HepG2 (cell line): Measurements from ENCODE around the gene ITGAE. TPM values are rescaled to one million over a fixed set of nuclear protein-coding genes. Genes with fewer than 3 reads are reported as not detected.

Experiments used
- ARNTL ChIP-seq: sonication (generic); formaldehyde crosslinking; IDR thresholded peaks from 2 replicates; pipeline ENCODE4 v1.4.0; 2020; ENCODE audit warnings: mild to moderate bottlenecking, missing genetic modification reagents
- BCL6 ChIP-seq: IDR thresholded peaks from 2 replicates; pipeline ENCODE4 v1.6.1; 2016; ENCODE audit warnings: missing genetic modification reagents, missing compliant biosample characterization
- CBX5 ChIP-seq: sonication (generic); formaldehyde crosslinking; IDR thresholded peaks from 2 replicates; pipeline ENCODE4 v1.4.0; 2020; ENCODE audit warnings: missing genetic modification reagents, borderline replicate concordance
- CHCHD3 ChIP-seq: sonication (generic); formaldehyde crosslinking; IDR thresholded peaks from 2 replicates; pipeline ENCODE4 v1.8.0; 2022; ENCODE audit warnings: mild to moderate bottlenecking, missing genetic modification reagents, moderate library complexity
- FUBP1 ChIP-seq: sonication (generic); formaldehyde crosslinking; IDR thresholded peaks from 2 replicates; pipeline ENCODE4 v1.5.1; 2020; ENCODE audit warnings: missing genetic modification reagents, mild to moderate bottlenecking, borderline replicate concordance
- GLI4 ChIP-seq: sonication (generic); formaldehyde crosslinking; IDR thresholded peaks from 2 replicates; pipeline ENCODE4 v1.5.1; 2020; ENCODE audit warnings: missing genetic modification reagents, mild to moderate bottlenecking, moderate library complexity, borderline replicate concordance
- HNRNPLL ChIP-seq: fragments of 200-400 bp; formaldehyde crosslinking; IDR thresholded peaks from 2 replicates; pipeline ENCODE4 v1.6.1; 2017; ENCODE audit warnings: mild to moderate bottlenecking, low read depth, low read length; ENCODE audit not compliant: poor library complexity, severe bottlenecking
- KDM5A ChIP-seq: fragments of 200-600 bp; sonication (generic); IDR thresholded peaks from 2 replicates; pipeline ENCODE4 v1.7.0; 2018; ENCODE audit warnings: antibody characterized with exemption, mild to moderate bottlenecking, low read length, borderline replicate concordance
- MATR3 ChIP-seq: sonication (generic); formaldehyde crosslinking; IDR thresholded peaks from 2 replicates; pipeline ENCODE4 v1.4.0; 2020; ENCODE audit warnings: missing genetic modification reagents
- MAZ ChIP-seq, 2 experiments: sonication (generic) in 1 of 2; formaldehyde crosslinking in 1 of 2; IDR thresholded peaks; 2 replicates each; pipeline versions ENCODE4 v1.5.0 to v1.6.1; 2012 to 2020; ENCODE audit warnings: low read depth in 2 of 2, mild to moderate bottlenecking in 2 of 2, borderline replicate concordance in 1 of 2, improper control_type of control experiment in 1 of 2, low read length in 1 of 2, missing genetic modification reagents in 1 of 2, moderate library complexity in 1 of 2
- NCOR1 ChIP-seq: fragments of 200-600 bp; sonication (generic); IDR thresholded peaks from 2 replicates; pipeline ENCODE4 v1.7.0; 2017; ENCODE audit warnings: antibody characterized with exemption, low read length, borderline replicate concordance
- NR2F2 ChIP-seq: IDR thresholded peaks from 2 replicates; pipeline ENCODE4 v1.6.1; 2012; ENCODE audit warnings: low read depth, inconsistent platforms, borderline replicate concordance
- PBX3 ChIP-seq: sonication (generic); formaldehyde crosslinking; IDR thresholded peaks from 2 replicates; pipeline ENCODE4 v1.8.1; 2023; ENCODE audit warnings: missing genetic modification reagents, inconsistent platforms, borderline replicate concordance
- RFX5 ChIP-seq: IDR thresholded peaks from 2 replicates; pipeline ENCODE4 v1.6.1; 2011; ENCODE audit warnings: low read depth, low read length, improper control_type of control experiment
- ZKSCAN5 ChIP-seq: sonication (generic); formaldehyde crosslinking; IDR thresholded peaks from 2 replicates; pipeline ENCODE4 v1.5.1; 2020; ENCODE audit warnings: mild to moderate bottlenecking, missing genetic modification reagents
- ZNF644 ChIP-seq: IDR thresholded peaks from 2 replicates; pipeline ENCODE4 v1.6.1; 2016; ENCODE audit warnings: low read depth
- ZNF652 ChIP-seq: IDR thresholded peaks from 2 replicates; pipeline ENCODE4 v1.6.1; 2016; ENCODE audit warnings: low read depth, borderline replicate concordance
- ZNF766 ChIP-seq: sonication (generic); formaldehyde crosslinking; IDR thresholded peaks from 2 replicates; pipeline ENCODE4 v1.5.0; 2020; ENCODE audit warnings: missing genetic modification reagents, borderline replicate concordance
- ZNF839 ChIP-seq: sonication (generic); formaldehyde crosslinking; IDR thresholded peaks from 2 replicates; pipeline ENCODE4 v1.4.0; 2020; ENCODE audit warnings: missing genetic modification reagents, mild to moderate bottlenecking, borderline replicate concordance
- polyA plus RNA-seq, 8 experiments: library from polyadenylated mRNA; depleted of rRNA in 3 of 8; stranded (reverse) in 7 of 8; unstranded in 1 of 8; fragments of >200 nt; fragmentation: Illumina TruSeq in 4 of 8; extraction: Trizol in 4 of 8; gene quantifications; 2 replicates each; pipeline versions ENCODE4 v1.2.1 to v1.2.3, GENCODE V29; 2011 to 2016; ENCODE audit warnings: low read depth in 4 of 8, missing spikeins in 1 of 8, mixed read lengths in 1 of 8; ENCODE audit not compliant: insufficient read depth in 1 of 8
- total RNA-seq, 5 experiments: library from RNA; depleted of rRNA; stranded (reverse); fragments of >200 nt; fragmentation: Illumina TruSeq; extraction: Trizol; gene quantifications; 2 replicates each; pipeline ENCODE4 v1.2.3, GENCODE V29; 2016; ENCODE audit warnings: low read depth in 1 of 5
- TF ChIP-seq, protein P1 (sequence below): sonication (generic); formaldehyde crosslinking; IDR thresholded peaks from 2 replicates; pipeline ENCODE4 v1.5.0; 2020; ENCODE audit warnings: missing genetic modification reagents
- TF ChIP-seq, protein P2 (sequence below): sonication (generic); formaldehyde crosslinking; IDR thresholded peaks from 2 replicates; pipeline ENCODE4 v1.8.1; 2023; ENCODE audit warnings: mild to moderate bottlenecking, missing genetic modification reagents

Gene ITGAE
- total and polyA plus RNA-seq, 2 of the 13 experiments (the other 11 are each of a cell fraction or from before 2014, with no cell fraction given), result 42.3 to 49.0 TPM

DNA sequence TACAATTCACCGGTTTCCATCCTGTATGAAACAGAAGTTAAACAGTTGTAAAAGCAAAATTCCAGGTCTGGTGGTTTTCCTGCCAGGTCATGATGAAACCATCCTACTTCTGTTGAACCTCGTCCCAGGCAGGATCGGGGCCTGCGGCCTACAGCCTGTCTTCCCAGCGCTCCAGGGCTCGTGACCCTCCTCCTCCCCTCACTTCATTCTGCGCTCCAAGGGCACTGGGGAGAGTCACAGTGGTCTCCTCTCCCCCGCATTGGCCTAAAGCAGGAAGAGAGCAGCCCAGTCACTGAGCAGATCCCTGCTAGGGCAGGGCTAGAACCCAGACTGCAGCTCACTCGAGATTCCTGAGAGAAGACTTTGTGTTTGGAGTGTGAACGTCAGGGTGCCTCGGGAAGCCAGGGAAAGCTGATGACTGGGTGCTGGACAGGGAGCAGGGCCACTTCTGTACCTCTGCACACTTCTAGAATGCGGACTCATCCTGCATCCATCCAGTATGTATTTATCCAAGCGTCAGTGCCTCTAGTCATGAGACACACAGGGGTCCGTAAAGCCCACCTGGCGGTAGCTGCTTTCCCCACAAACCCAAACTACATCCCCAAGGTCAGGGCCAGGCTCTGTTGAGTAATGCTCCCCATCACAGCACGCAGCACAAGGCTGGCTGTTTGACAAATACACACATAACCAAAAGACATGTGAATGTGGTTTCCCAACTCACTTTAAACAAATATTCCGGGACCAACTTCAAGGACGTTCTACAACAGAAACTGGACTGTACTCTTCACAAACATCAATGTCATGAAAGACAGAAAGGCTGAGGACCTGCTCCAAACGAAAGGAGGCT is 1.7 kb upstream of the ITGAE start (continued):
- TF ChIP-seq, protein P1, sequence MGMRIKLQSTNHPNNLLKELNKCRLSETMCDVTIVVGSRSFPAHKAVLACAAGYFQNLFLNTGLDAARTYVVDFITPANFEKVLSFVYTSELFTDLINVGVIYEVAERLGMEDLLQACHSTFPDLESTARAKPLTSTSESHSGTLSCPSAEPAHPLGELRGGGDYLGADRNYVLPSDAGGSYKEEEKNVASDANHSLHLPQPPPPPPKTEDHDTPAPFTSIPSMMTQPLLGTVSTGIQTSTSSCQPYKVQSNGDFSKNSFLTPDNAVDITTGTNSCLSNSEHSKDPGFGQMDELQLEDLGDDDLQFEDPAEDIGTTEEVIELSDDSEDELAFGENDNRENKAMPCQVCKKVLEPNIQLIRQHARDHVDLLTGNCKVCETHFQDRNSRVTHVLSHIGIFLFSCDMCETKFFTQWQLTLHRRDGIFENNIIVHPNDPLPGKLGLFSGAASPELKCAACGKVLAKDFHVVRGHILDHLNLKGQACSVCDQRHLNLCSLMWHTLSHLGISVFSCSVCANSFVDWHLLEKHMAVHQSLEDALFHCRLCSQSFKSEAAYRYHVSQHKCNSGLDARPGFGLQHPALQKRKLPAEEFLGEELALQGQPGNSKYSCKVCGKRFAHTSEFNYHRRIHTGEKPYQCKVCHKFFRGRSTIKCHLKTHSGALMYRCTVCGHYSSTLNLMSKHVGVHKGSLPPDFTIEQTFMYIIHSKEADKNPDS (CRISPR knock-in tag), result no peak
- TF ChIP-seq RFX5 (no peak), CBX5 (CRISPR knock-in tag) (peak; percentile 92; the same call in 1 of the 2 replicates), ZNF644 (CRISPR knock-in tag) (peak; percentile 71), FUBP1 (CRISPR knock-in tag) (no peak), NCOR1 (peak; percentile 94; the same call in 1 of the 2 replicates), GLI4 (CRISPR knock-in tag) (no peak; the same call in 1 of the 2 replicates), ZKSCAN5 (CRISPR knock-in tag) (no peak), MAZ (IDR thresholded peaks at IDR 0.05; ENCODE audit: borderline replicate concordance, low read depth, low read length) (no peak), MAZ (CRISPR knock-in tag; IDR thresholded peaks at IDR 0.05; ENCODE audit: low read depth) (no peak), BCL6 (peak; percentile 96), MATR3 (CRISPR knock-in tag) (no peak), ZNF766 (CRISPR knock-in tag) (peak; percentile 61), ZNF839 (CRISPR knock-in tag) (no peak), ARNTL (peak; percentile 98), PBX3 (no peak), HNRNPLL (no peak), CHCHD3 (CRISPR knock-in tag) (no peak), ZNF652 (CRISPR knock-in tag) (peak; percentile 60; the same call in 1 of the 2 replicates), KDM5A (no peak), NR2F2 (peak; percentile 89)
- TF ChIP-seq, protein P2, sequence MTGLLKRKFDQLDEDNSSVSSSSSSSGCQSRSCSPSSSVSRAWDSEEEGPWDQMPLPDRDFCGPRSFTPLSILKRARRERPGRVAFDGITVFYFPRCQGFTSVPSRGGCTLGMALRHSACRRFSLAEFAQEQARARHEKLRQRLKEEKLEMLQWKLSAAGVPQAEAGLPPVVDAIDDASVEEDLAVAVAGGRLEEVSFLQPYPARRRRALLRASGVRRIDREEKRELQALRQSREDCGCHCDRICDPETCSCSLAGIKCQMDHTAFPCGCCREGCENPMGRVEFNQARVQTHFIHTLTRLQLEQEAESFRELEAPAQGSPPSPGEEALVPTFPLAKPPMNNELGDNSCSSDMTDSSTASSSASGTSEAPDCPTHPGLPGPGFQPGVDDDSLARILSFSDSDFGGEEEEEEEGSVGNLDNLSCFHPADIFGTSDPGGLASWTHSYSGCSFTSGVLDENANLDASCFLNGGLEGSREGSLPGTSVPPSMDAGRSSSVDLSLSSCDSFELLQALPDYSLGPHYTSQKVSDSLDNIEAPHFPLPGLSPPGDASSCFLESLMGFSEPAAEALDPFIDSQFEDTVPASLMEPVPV (CRISPR knock-in tag), result no peak; the same call in 1 of the 2 replicates
